ENCODE data around the gene CELF2. TPM values are rescaled to one million over a fixed set of nuclear protein-coding genes. Genes with fewer than 3 reads are reported as not detected.

Gene CELF2
- total RNA-seq, 2 donors from 2014 or later, result 10.4 to 11.2 TPM

DNA sequence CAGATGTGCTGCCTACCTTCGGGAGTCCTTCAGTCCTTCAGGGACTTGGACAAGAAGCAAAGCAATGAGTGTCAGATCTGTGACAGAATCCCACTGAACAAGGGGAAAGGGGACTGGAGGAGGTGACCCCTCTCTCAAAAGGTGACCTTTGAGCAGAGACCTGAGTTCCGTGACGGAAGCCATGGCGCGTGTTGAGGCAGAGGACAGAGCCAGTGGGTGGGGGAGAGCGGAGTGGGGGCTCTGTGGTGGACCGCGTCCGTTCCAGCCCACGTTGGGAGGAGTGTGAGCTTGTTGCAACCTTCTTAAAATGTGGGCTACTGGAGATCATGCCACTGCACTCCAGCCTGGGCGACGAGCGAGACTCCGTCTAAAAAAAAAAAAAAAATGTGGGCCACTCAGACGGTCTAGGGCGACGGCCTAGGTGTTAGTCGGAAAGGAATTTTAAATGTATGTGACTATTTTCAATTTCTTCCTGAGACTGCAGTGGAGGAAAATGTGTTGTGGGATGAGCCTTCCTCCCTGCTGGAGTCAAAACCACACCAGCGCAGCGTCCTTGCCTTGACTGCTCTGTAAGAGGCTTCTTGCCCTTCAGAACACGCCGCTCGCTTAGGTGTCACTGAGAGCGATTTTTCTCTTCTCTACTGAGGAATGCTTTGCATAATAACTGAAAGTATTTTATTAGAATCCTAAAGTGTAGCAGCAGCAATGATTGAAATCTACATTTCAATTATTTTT is 272.7 kb downstream of the CELF2 start:
- 92 to 93% methylated on average over 24 of the region's 24 CpGs for WGBS, 2 donors
- Histone ChIP-seq H3K27me3 (no peaks in the 10 kb centered on the region), H3K4me3 (no peak overlapping the region), H3K9me3 (no peaks in the 10 kb centered on the region), H3K4me1 (no peaks in the 10 kb centered on the region), H3K36me3 (replicated peaks in 1 of 2; ENCODE audit: insufficient read depth in 1 of 2, low read depth in 2 of 2) (no peaks in the 10 kb centered on the region), H3K27ac (no peak overlapping the region)
- intact Hi-C loops (cut with DNase I), result no loop called here
- no peak for ATAC-seq
- TF ChIP-seq, protein P1, sequence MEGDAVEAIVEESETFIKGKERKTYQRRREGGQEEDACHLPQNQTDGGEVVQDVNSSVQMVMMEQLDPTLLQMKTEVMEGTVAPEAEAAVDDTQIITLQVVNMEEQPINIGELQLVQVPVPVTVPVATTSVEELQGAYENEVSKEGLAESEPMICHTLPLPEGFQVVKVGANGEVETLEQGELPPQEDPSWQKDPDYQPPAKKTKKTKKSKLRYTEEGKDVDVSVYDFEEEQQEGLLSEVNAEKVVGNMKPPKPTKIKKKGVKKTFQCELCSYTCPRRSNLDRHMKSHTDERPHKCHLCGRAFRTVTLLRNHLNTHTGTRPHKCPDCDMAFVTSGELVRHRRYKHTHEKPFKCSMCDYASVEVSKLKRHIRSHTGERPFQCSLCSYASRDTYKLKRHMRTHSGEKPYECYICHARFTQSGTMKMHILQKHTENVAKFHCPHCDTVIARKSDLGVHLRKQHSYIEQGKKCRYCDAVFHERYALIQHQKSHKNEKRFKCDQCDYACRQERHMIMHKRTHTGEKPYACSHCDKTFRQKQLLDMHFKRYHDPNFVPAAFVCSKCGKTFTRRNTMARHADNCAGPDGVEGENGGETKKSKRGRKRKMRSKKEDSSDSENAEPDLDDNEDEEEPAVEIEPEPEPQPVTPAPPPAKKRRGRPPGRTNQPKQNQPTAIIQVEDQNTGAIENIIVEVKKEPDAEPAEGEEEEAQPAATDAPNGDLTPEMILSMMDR (IDR thresholded peaks at IDR 0.05), result no peak
- no peak for DNase-seq

DNA sequence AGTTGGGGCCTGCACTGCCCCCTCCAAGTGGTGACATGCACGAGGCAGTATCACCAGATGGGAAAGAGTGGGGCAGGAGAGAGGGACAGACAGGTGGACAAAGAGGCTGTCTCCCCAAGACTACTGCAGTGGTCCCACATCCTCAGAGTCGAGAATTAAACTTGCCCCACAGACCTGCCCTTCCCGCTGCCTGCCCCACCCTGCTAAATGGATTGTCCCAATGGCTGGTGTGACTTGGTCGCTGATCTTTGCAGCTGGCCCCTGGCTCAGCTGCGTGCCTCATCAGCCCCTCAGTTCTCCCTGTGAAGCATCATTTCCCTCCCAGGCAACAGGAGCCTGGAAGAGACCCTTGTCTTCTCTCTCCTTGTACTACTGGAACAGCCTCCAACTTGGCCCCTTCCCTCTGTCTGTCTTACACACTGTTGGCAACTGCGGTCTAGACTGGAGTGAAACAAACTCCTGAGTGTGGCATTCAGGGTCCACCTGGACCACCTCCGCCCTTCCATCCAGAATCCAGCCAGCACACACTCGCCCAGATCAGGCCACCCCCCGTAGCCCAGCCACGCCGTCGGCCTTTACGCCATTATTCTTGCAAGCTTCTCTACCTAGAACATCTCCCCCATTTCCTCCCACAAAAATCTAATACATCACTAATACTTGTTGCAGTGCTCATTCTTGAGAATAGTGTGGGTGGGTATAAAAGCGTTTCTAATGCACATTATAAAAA is 275.1 kb downstream of the CELF2 start:
- 83 to 90% methylated on average over 14 of the region's 14 CpGs for WGBS, 2 donors
- Histone ChIP-seq H3K9me3 (no peaks in the 10 kb centered on the region), H3K4me3 (no peak overlapping the region), H3K27ac (no peak overlapping the region), H3K4me1 (no peaks in the 10 kb centered on the region), H3K36me3 (replicated peaks in 1 of 2; ENCODE audit: insufficient read depth in 1 of 2, low read depth in 2 of 2) (no peaks in the 10 kb centered on the region), H3K27me3 (no peaks in the 10 kb centered on the region)
- intact Hi-C loops (cut with DNase I), result no loop called here
- no peak for DNase-seq
- no peak for ATAC-seq
- TF ChIP-seq, protein P1 (IDR thresholded peaks at IDR 0.05), result no peak
- TF ChIP-seq POLR2A (IDR thresholded peaks at IDR 0.05), result no peak

DNA sequence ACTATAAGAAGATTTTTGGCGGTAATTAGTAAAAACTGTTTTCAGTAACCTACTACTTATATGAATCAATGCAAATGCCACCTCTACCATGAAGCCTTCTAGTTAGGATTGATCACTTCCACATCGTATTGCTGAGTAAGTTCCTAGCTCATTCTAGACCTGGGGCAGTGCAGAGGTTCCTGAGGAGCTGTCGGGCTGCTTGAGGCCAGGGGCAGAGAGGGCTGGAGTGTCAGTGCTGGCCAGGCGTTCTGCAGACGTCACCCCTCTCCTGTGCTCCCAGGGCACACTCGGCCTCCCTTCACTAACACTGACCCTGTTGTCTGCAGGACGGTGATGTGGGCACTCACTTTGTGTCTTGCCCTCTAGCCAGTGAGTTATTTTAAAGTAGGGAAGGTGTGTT is 275.7 kb downstream of the CELF2 start:
- ATAC-seq (no peak), DNase-seq (no peak)
- WGBS, 2 donors, result 79 to 82% methylated on average over 7 of the region's 7 CpGs
- TF ChIP-seq POLR2A (IDR thresholded peaks at IDR 0.05), result no peak
- TF ChIP-seq, protein P1 (IDR thresholded peaks at IDR 0.05), result no peak
- Histone ChIP-seq H3K4me1 (no peaks in the 10 kb centered on the region), H3K36me3 (replicated peaks in 1 of 2; ENCODE audit: insufficient read depth in 1 of 2, low read depth in 2 of 2) (no peaks in the 10 kb centered on the region), H3K27me3 (no peaks in the 10 kb centered on the region), H3K9me3 (no peaks in the 10 kb centered on the region), H3K27ac (no peak overlapping the region), H3K4me3 (no peak overlapping the region)
- intact Hi-C loops (cut with DNase I), result no loop called here

DNA sequence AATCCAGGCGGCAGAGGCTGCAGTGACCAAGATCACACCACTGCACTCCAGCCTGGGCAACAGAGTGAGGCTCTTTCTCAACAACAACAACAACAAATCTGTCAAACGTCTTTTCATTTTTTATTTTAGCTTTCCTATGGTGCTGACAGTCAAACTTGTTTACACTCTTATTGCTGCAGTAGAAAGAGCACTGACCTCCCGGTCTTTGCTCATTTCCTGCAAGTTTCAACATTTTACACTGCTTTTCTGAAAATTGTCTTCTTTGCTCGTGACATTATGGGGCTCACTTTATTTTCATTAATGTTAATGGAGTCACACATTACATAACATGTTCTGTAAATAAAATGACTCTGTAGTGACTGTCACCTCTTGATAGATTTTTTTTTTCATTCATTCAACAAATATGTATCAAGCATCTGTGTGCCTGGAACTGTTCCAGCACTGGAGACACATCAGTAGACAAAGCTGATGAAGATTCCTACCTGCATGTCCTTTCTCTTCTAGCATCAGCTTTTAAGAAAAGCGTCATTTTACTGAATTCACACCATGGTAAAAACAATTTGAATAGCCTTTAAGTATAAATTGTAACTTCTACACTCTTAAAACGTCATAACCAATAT is 277.3 kb downstream of the CELF2 start:
- 55 to 63% methylated on average over 6 of the region's 6 CpGs for WGBS, 2 donors
- Histone ChIP-seq H3K27ac (no peak overlapping the region), H3K4me3 (no peak overlapping the region), H3K36me3 (replicated peaks in 1 of 2; ENCODE audit: insufficient read depth in 1 of 2, low read depth in 2 of 2) (no peaks in the 10 kb centered on the region), H3K4me1 (no peaks in the 10 kb centered on the region), H3K9me3 (no peaks in the 10 kb centered on the region), H3K27me3 (no peaks in the 10 kb centered on the region)
- intact Hi-C loops (cut with DNase I), result no loop called here
- no peak for TF ChIP-seq POLR2A (IDR thresholded peaks at IDR 0.05)
- TF ChIP-seq, protein P1 (IDR thresholded peaks at IDR 0.05), result no peak
- DNase-seq, result no peak
- ATAC-seq, result no peak

Data from body of pancreas (tissue), 4 donors.